ENCODE results near the gene HOXC11. TPM values are rescaled to one million over a fixed set of nuclear protein-coding genes. Genes with fewer than 3 reads are reported as not detected.
A peak's percentile ranks its signal among the peaks of the same experiment; 100 is the strongest.

The HOXC11 gene
- total and polyA plus RNA-seq, 8 donors = not detected

GRCh38 chr12:53939141-53940108 lies 33.5 kb upstream of the HOXC11 start:
- H3K27ac ChIP-seq = no peak overlapping the region
- intact Hi-C loops (cut with DNase I) = no loop called here
- DNase-seq (peak in 2 of 6 donors; percentile 68 to 73), ATAC-seq (peak; percentile 22 to 68 (median 51)), FAIRE-seq (no peak)
- H3K4me3 ChIP-seq = peak overlapping the region in 1 of 4 donors; percentile 23
- 6% methylated on average over 88 to 91 of the region's 91 CpGs for WGBS, 2 donors
- TF ChIP-seq CTCF (IDR thresholded peaks at IDR 0.05) = no peak
- no peaks in the 10 kb centered on the region for H3K9me3 ChIP-seq
- no peaks in the 10 kb centered on the region for H3K36me3 ChIP-seq
- no peaks in the 10 kb centered on the region for H3K4me1 ChIP-seq
- H3K27me3 ChIP-seq = peaks cover 3 to 53% (median 23%) of the 10 kb centered on the region in 4 donors

GRCh38 chr12:53940443-53941014 lies 32.4 kb upstream of the HOXC11 start:
- WGBS, 2 donors = 13 to 14% methylated on average over 9 of the region's 9 CpGs
- no peak for TF ChIP-seq CTCF (IDR thresholded peaks at IDR 0.05)
- Histone ChIP-seq H3K27ac (no peak overlapping the region), H3K9me3 (no peaks in the 10 kb centered on the region), H3K27me3 (peaks cover 3 to 54% (median 25%) of the 10 kb centered on the region in 4 donors), H3K36me3 (no peaks in the 10 kb centered on the region), H3K4me1 (no peaks in the 10 kb centered on the region), H3K4me3 (no peak overlapping the region)
- intact Hi-C loops (cut with DNase I) = no loop called here
- ATAC-seq (no peak), DNase-seq (no peak), FAIRE-seq (no peak)

GRCh38 chr12:53941187-53941586 lies 31.7 kb upstream of the HOXC11 start:
- Histone ChIP-seq H3K36me3 (no peaks in the 10 kb centered on the region), H3K4me1 (no peaks in the 10 kb centered on the region), H3K27ac (no peak overlapping the region), H3K27me3 (peaks cover 3 to 61% (median 28%) of the 10 kb centered on the region in 4 donors), H3K4me3 (no peak overlapping the region), H3K9me3 (no peaks in the 10 kb centered on the region)
- DNase-seq = no peak
- no peak for ATAC-seq
- no peak for TF ChIP-seq CTCF (IDR thresholded peaks at IDR 0.05)
- intact Hi-C loops (cut with DNase I) = no loop called here
- no peak for FAIRE-seq

GRCh38 chr12:53941750-53942149 lies 31.2 kb upstream of the HOXC11 start:
- TF ChIP-seq CTCF (IDR thresholded peaks at IDR 0.05) = no peak
- Histone ChIP-seq H3K4me3 (no peak overlapping the region), H3K4me1 (no peaks in the 10 kb centered on the region), H3K27ac (no peak overlapping the region), H3K36me3 (no peaks in the 10 kb centered on the region), H3K9me3 (no peaks in the 10 kb centered on the region), H3K27me3 (peaks cover 3 to 61% (median 28%) of the 10 kb centered on the region in 4 donors)
- DNase-seq (no peak), FAIRE-seq (no peak), ATAC-seq (no peak)
- 13 to 19% methylated on average over 5 of the region's 5 CpGs for WGBS, 2 donors
- intact Hi-C loops (cut with DNase I) = no loop called here

Measured in pancreas (tissue), 10 donors.